HFF-Myc (cell line): Measurements from ENCODE around the gene TAF1B.
"Not testable (repeated sequence)": the region's sequence is repeated elsewhere in the genome, so short reads cannot be mapped to it uniquely, and the experiment has no call there.

ENCODE experiments used
- DNase-seq: peaks from one replicate; pipeline ENCODE4 v3.0.0-alpha.2; 2011; ENCODE audit warnings: low read depth; ENCODE audit errors: extremely low read depth
- H3K4me3 ChIP-seq: replicated peaks from 2 replicates; pipeline ENCODE4 v1.5.1; 2011; ENCODE audit warnings: low read depth, mild to moderate bottlenecking, control low read depth, low read length
- TF ChIP-seq, protein P1 (sequence below): IDR thresholded peaks from 2 replicates; pipeline ENCODE4 v1.5.1; 2012; ENCODE audit warnings: mild to moderate bottlenecking, low read depth, low read length, control low read depth; ENCODE audit errors: missing control alignments

The TAF1B gene

DNA sequence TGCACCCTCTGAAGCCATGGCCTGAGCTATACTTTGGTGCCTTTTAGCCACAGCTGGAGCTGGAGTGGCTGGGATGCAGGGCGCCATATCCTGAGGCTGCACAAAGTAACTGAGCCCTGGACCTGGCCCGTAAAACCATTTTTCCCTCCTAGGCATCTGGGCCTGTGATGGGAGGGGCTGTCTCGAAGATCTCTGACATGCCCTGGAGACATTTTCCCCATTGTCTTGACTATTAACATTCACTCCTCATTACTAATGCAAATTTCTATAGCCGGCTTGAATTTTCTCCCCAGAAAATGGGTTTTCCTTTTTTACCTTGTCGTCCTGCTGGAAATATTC, 15.4 kb downstream of the TAF1B start:
- no peak overlapping the region for H3K4me3 ChIP-seq
- DNase-seq = no peak
- TF ChIP-seq, protein P1, sequence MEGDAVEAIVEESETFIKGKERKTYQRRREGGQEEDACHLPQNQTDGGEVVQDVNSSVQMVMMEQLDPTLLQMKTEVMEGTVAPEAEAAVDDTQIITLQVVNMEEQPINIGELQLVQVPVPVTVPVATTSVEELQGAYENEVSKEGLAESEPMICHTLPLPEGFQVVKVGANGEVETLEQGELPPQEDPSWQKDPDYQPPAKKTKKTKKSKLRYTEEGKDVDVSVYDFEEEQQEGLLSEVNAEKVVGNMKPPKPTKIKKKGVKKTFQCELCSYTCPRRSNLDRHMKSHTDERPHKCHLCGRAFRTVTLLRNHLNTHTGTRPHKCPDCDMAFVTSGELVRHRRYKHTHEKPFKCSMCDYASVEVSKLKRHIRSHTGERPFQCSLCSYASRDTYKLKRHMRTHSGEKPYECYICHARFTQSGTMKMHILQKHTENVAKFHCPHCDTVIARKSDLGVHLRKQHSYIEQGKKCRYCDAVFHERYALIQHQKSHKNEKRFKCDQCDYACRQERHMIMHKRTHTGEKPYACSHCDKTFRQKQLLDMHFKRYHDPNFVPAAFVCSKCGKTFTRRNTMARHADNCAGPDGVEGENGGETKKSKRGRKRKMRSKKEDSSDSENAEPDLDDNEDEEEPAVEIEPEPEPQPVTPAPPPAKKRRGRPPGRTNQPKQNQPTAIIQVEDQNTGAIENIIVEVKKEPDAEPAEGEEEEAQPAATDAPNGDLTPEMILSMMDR = no peak

DNA sequence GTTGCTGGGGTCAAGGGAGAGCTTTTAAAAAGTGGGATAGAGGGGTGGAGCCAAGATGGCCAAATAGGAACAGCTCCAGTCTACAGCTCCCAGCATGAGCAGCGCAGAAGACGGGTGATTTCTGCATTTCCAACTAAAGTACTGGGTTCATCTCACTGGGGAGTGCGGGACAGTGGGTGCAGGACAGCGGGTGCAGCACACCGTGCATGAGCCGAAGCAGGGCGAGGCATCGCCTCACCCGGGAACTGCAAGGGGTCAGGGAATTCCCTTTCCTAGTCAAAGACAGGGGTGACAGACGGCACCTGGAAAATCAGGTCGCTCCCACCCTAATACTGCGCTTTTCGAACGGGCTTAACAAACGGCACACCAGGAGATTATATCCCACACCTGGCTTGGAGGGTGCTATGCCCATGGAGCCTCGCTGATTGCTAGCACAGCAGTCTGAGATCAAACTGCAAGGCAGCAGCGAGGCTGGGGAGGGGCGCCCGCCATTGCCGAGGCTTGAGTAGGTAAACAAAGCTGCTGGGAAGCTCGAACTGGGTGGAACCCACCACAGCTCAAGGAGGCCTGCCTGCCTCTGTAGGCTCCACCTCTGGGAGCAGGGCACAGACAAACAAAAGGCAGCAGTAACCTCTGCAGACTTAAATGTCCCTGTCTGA, 17.8 kb downstream of the TAF1B start:
- not testable (repeated sequence) for DNase-seq, H3K4me3 ChIP-seq

DNA sequence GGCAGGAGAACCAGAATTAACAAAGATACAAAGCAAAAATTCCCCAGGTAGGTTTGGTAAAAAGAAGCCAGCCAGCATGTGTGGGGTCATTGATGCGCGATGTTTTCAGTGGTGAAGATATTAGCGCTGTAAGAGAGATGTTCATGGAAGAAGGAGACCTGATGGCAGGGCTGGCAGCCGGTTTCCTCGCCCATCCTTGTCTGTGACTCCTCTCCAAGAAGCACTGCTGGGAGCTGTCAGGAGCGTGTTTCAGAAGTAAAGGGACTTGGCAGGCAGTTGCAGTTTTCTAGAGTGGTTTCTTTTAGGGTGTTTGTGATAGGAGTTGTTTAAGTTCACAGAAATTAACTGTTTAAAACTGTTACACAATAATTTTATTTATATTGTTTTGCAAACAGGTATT, 24.6 kb downstream of the TAF1B start:
- TF ChIP-seq, protein P1 = no peak
- no peak for DNase-seq
- H3K4me3 ChIP-seq = no peak overlapping the region

DNA sequence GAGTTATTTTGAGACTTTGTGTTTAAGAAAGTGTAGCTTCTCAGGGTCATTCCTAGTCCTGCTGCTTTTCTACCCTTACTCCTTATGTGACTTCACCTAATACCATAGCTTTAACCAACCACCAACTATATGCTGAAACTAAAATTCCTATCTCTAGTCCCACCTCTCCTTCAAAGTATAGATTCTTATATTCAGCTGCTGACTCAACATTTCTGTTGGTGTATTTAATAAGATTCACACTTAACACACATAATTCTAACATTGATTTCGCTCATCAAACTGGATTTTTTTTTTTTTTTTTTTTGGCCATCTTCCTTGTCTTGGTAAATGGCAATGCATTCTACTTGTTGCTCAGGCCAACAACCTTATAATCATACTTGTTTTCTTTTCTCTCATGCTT, 30.1 kb downstream of the TAF1B start:
- TF ChIP-seq, protein P1 = no peak
- no peak overlapping the region for H3K4me3 ChIP-seq

DNA sequence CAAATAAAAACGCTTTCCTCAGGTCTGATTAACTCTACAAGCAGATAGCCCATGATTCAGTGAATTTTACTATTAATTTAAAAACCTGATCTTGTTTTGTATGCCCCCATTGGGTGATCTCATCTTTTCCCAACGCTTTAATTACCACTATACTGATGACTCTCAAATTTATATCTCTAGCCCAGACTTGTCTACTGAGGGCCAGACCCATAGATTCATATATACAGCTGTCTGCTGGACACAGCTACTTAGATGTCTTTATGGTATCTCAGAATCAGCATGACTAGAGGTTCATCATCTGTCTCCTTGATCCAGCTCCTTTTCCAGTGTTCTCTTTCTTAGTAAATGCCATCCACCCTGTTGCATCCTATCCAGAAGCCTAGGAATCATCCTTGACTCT, 33.8 kb downstream of the TAF1B start:
- TF ChIP-seq, protein P1 = no peak
- no peak overlapping the region for H3K4me3 ChIP-seq
- DNase-seq = no peak

More for the DNA sequence above, 30.1 kb downstream of the TAF1B start:
- no peak for DNase-seq

DNA sequence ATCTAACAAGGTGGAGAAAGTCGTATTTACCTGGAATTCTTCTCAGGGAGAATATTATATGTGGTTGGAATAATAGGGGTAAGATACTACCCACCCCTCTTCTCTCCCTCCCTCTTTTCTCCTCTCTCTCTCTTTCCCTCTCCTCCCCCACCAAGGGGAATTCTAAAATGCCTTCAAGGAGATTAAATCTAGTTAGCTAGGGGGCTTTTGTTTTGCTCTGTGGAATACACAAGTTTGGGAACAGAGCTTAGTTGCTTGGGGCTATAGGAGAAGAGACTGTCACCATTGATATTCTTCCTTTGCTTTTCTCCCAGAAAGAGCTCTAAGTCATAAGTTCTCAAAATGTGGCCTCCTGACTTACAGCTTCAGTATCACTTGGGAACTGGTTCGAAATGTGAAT, 34.5 kb downstream of the TAF1B start:
- DNase-seq = no peak
- TF ChIP-seq, protein P1 = no peak
- H3K4me3 ChIP-seq = no peak overlapping the region

DNA sequence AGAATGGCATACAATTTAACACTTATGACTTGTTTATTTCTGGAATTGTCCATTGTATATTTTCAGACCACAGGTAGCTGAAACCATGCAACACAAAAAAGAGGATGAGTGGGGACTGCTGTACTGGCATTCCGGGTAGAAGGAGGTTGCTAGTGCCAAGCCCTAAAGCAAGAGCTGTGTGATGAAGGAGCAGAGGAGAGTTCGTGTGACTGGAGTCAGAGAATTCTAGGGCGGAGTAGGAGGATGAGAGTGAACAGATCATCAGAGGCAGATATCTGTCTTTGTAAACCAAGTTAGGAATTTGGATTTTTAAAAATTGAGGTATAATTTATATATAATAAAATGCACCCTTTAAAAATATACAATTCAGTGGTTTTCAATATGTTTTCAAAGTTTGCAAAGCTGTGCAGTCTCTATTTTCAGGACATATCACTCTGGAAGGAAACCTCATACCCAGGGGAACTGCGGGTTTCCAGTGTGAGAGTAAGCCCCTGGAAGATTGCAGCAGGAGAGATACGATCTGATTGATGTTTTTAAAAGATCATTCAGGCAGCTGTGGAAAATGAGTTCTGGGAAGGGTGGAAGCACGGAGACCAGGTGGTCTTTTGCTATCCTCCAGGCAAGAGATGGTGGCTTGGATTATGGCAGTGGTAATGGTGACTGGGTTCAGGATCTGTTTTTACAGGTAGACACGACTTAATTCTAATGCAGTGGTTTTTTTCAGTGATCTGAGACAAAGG, 36.4 kb downstream of the TAF1B start:
- no peak for DNase-seq
- H3K4me3 ChIP-seq = no peak overlapping the region
- TF ChIP-seq, protein P1 = no peak
